Measurements from ENCODE around the gene TSPAN11. TPM values are rescaled to one million over a fixed set of nuclear protein-coding genes. Genes with fewer than 3 reads are reported as not detected.

The TSPAN11 gene
- total and polyA plus RNA-seq, 2 of the 8 experiments (the other 6 are each of a cell fraction or from before 2014, with no cell fraction given), result 3.9 to 8.2 TPM

DNA sequence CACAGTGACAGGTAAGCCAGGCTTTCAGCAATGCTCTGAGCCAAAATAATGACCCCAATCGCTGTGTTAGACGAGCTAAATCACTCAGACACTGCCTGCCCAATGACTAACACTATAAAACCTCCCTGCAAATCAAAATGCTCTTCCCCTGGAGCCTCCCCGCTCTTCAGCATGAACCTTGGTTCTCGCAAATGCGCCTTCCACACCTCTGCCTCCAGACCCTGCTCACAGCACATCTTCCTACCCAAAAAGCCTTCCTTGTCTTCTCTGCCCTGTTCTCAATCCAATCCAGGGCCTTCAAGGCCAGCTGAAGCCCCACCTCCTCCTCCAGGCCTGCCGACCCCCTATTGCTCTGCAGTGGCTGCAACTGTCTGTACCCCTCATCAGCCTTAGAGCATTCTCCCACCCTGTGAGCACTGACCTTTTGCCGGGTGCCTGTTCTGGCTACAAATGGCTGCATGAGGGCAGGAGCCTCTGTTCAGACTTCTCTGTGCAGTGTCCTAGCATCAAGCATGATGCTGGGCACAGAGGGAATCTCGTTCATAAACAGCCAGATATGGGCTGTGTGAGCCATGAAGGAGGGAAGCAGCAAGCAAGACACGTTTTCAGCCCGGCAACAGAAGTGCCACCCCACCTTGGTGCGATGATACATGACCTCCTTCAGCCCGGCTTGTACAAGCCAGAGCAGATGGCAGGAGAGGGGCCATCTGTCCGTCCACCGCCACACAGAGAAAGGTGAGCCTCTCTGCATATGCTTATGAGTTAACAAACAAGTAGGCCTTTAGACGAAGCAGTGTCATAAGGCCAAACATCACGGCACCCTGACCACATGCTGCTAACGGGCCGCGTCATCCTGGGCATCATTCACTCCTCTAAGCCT lies 82.7 kb downstream of the TSPAN11 start (continued):
- TF ChIP-seq, protein P1, sequence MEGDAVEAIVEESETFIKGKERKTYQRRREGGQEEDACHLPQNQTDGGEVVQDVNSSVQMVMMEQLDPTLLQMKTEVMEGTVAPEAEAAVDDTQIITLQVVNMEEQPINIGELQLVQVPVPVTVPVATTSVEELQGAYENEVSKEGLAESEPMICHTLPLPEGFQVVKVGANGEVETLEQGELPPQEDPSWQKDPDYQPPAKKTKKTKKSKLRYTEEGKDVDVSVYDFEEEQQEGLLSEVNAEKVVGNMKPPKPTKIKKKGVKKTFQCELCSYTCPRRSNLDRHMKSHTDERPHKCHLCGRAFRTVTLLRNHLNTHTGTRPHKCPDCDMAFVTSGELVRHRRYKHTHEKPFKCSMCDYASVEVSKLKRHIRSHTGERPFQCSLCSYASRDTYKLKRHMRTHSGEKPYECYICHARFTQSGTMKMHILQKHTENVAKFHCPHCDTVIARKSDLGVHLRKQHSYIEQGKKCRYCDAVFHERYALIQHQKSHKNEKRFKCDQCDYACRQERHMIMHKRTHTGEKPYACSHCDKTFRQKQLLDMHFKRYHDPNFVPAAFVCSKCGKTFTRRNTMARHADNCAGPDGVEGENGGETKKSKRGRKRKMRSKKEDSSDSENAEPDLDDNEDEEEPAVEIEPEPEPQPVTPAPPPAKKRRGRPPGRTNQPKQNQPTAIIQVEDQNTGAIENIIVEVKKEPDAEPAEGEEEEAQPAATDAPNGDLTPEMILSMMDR (IDR thresholded peaks at IDR 0.05; ENCODE audit: control extremely low read depth in 1 of 3, insufficient read depth in 1 of 3, low read depth in 1 of 3, low read length in 3 of 3), result no peak
- TF ChIP-seq RXRA (IDR thresholded peaks at IDR 0.05; ENCODE audit: insufficient read depth, low read depth, low read length) (no peak), RFX5 (IDR thresholded peaks at IDR 0.05; ENCODE audit: borderline replicate concordance, low read depth, low read length) (no peak), ATF3 (IDR thresholded peaks at IDR 0.05; ENCODE audit: insufficient read depth, low read depth, low read length) (no peak), KDM5A (IDR thresholded peaks at IDR 0.05; ENCODE audit: low read length) (no peak), MAFK (IDR thresholded peaks at IDR 0.05; ENCODE audit: low read depth, low read length) (no peak), POLR2A (IDR thresholded peaks at IDR 0.05; ENCODE audit: control extremely low read depth in 1 of 2, low read depth in 2 of 2, low read length in 2 of 2) (no peak), JUN (IDR thresholded peaks at IDR 0.05; ENCODE audit: low read depth, low read length) (no peak), SIX5 (IDR thresholded peaks at IDR 0.05; ENCODE audit: low read depth, low read length) (no peak), FOSL1 (IDR thresholded peaks at IDR 0.05; ENCODE audit: insufficient read depth, low read depth, low read length) (no peak), RAD21 (IDR thresholded peaks at IDR 0.05 in 1 of 2, conservative IDR thresholded peaks at IDR 0.05 in 1 of 2; ENCODE audit: low read depth in 2 of 2, low read length in 2 of 2) (no peak)

Data from H1 (cell line).